ENCODE results near the gene ABAT. TPM values are rescaled to one million over a fixed set of nuclear protein-coding genes. Genes with fewer than 3 reads are reported as not detected.

Gene ABAT
- total RNA-seq, 2 experiments from 2014 or later: 4.1 to 4.4 TPM

DNA sequence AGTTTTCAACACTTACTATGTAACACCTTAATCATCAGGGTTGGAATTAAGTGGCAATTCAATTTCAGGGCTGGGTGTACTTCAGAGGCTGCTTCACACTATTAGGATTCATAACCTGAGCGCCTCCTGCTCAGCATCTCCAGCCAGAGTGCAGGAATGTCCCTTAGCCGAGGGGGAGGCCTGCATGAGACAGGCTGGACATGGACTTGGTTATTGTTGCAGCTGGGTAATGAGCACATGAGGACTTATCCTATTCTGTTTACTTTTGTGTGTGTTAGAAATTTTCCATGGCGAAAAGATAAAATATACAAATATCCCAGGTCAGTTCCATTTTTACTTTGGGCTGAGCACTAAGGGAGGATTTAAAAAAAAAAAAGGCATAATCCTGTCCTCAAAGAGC lies 133.6 kb downstream of the ABAT start:
- H3K27me3 ChIP-seq (ENCODE audit: control insufficient read depth in 1 of 2, insufficient read depth in 2 of 2, low read length in 2 of 2): no peaks in the 10 kb centered on the region
- H3K4me1 ChIP-seq (ENCODE audit: insufficient read depth, low read length): no peaks in the 10 kb centered on the region
- H3K4me3 Mint-ChIP-seq: no peak overlapping the region
- POLR2A ChIA-PET: no interaction called here
- H3K9me3 Mint-ChIP-seq: no peaks in the 10 kb centered on the region
- no peak overlapping the region for H3K27ac Mint-ChIP-seq
- ATAC-seq (ENCODE audit: poor library complexity): no peak
- CTCF ChIA-PET: no interaction called here
- no peaks in the 10 kb centered on the region for H3K27me3 Mint-ChIP-seq
- peaks cover 92% of the 10 kb centered on the region for H3K36me3 ChIP-seq (ENCODE audit: insufficient read depth, low read length)
- H3K27ac ChIP-seq (ENCODE audit: low read depth in 1 of 2, low read length in 2 of 2): no peak overlapping the region
- intact Hi-C loops (cut with DNase I, micrococcal nuclease): no loop called here
- DNase-seq: no peak
- H3K36me3 Mint-ChIP-seq (ENCODE audit: low read depth): peaks cover 91% of the 10 kb centered on the region
- no peaks in the 10 kb centered on the region for H3K9me3 ChIP-seq (ENCODE audit: control insufficient read depth in 1 of 2, insufficient read depth in 1 of 2, low read length in 2 of 2)
- no peak for TF ChIP-seq CTCF (IDR thresholded peaks at IDR 0.05)
- H3K4me1 Mint-ChIP-seq (ENCODE audit: low read depth): peaks cover 4% of the 10 kb centered on the region
- H3K4me3 ChIP-seq (ENCODE audit: low read length): no peak overlapping the region

DNA sequence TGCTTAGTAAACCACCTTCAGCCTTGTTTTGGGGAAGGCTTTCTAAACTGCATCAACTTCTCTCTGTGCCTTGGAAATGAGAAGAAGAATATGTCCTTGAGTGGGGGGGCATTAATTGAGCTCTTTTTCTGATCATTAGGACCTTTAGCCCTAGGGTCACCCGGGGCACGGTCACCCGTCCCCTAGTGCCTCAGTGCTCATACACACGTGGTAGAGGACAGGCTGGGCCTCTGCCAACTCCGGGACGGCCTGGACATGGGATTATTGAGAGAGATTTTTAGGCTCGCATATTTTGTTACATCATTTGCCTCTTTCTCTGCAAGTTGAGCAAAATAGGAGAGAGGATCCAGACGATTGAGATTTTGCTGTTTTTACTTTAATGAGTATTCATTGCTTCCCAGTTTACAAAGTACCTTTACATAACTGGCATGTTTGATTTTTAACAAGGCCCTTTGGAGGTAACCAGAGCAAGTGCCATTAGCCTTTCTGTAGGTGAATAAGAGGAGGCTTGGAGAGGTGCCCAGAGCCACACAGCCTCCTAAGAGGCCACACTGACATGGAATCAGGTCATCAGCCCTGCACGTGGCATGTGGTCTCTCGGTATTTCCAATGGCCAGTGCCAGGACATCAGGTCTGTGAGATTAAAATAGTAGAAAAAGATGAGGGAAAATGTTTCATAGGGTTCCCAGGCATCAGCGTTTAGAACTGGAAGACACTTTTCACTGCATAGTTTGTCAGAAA lies 134.4 kb downstream of the ABAT start:
- H3K9me3 Mint-ChIP-seq: no peaks in the 10 kb centered on the region
- no peak overlapping the region for H3K4me3 ChIP-seq (ENCODE audit: low read length)
- no peak for TF ChIP-seq CTCF (IDR thresholded peaks at IDR 0.05)
- peaks cover 95% of the 10 kb centered on the region for H3K36me3 ChIP-seq (ENCODE audit: insufficient read depth, low read length)
- H3K9me3 ChIP-seq (ENCODE audit: control insufficient read depth in 1 of 2, insufficient read depth in 1 of 2, low read length in 2 of 2): no peaks in the 10 kb centered on the region
- ChIA-PET POLR2A (no interaction called here), CTCF (no interaction called here)
- H3K27me3 ChIP-seq (ENCODE audit: control insufficient read depth in 1 of 2, insufficient read depth in 2 of 2, low read length in 2 of 2): no peaks in the 10 kb centered on the region
- intact Hi-C loops (cut with DNase I, micrococcal nuclease): no loop called here
- H3K27me3 Mint-ChIP-seq: no peaks in the 10 kb centered on the region
- no peak for ATAC-seq (ENCODE audit: poor library complexity)
- no peak overlapping the region for H3K27ac ChIP-seq (ENCODE audit: low read depth in 1 of 2, low read length in 2 of 2)
- no peaks in the 10 kb centered on the region for H3K4me1 Mint-ChIP-seq (ENCODE audit: low read depth)
- no peak for DNase-seq
- H3K4me3 Mint-ChIP-seq: no peak overlapping the region
- H3K27ac Mint-ChIP-seq: no peak overlapping the region
- H3K4me1 ChIP-seq (ENCODE audit: insufficient read depth, low read length): no peaks in the 10 kb centered on the region
- peaks cover 92% of the 10 kb centered on the region for H3K36me3 Mint-ChIP-seq (ENCODE audit: low read depth)

DNA sequence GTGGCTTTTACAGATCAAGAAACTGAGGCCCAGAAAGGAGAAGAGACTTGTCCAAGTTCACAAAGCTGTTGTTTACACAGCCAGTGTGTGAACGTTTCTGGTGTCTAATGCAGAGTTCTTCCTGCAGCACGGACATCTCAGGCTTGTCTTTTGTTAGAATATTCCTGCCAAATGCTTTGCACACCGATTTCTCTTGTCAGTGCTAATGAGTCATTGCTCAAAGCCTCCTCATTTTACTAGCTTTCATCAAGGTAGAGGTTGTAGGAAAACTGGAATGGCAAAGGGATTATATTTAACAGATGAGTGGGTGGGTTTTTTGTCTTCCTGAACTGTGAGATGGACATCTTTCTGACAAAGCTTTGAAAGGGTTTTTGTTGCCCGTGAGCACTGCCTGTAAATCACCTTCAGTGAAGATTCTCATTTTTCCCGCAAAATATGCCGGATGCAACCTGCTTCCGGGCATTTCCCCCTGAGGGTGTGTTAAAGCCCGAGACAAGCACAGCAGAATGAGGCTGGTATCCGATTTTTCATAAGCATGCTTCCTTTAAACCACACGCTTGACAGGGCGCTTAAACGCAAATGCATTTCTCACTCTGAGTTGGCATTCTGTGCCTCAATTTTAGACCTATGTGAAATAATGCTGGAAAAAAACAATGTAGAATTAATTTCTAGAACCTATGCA lies 137.9 kb downstream of the ABAT start:
- CTCF ChIA-PET: interaction anchor here (0.7 kb wide), 1 partner anchor 67 kb away, joined by 3 read pairs; no protein-coding TSS in a partner anchor
- H3K27me3 Mint-ChIP-seq: no peaks in the 10 kb centered on the region
- peaks cover 82% of the 10 kb centered on the region for H3K36me3 ChIP-seq (ENCODE audit: insufficient read depth, low read length)
- intact Hi-C loops (cut with DNase I, micrococcal nuclease): no loop called here
- no peak overlapping the region for H3K4me3 Mint-ChIP-seq
- DNase-seq: no peak
- H3K36me3 Mint-ChIP-seq (ENCODE audit: low read depth): peaks cover 85% of the 10 kb centered on the region
- no peaks in the 10 kb centered on the region for H3K9me3 ChIP-seq (ENCODE audit: control insufficient read depth in 1 of 2, insufficient read depth in 1 of 2, low read length in 2 of 2)
- no peak overlapping the region for H3K27ac Mint-ChIP-seq
- no peak overlapping the region for H3K27ac ChIP-seq (ENCODE audit: low read depth in 1 of 2, low read length in 2 of 2)
- H3K27me3 ChIP-seq (ENCODE audit: control insufficient read depth in 1 of 2, insufficient read depth in 2 of 2, low read length in 2 of 2): no peaks in the 10 kb centered on the region
- POLR2A ChIA-PET: no interaction called here
- H3K9me3 Mint-ChIP-seq: no peaks in the 10 kb centered on the region
- TF ChIP-seq CTCF (IDR thresholded peaks at IDR 0.05): no peak
- H3K4me1 ChIP-seq (ENCODE audit: insufficient read depth, low read length): peaks cover 8% of the 10 kb centered on the region
- no peak overlapping the region for H3K4me3 ChIP-seq (ENCODE audit: low read length)
- H3K4me1 Mint-ChIP-seq (ENCODE audit: low read depth): peaks cover 11% of the 10 kb centered on the region
- no peak for ATAC-seq (ENCODE audit: poor library complexity)
